ENCODE data around the gene GHRH.

Gene GHRH, protein sequence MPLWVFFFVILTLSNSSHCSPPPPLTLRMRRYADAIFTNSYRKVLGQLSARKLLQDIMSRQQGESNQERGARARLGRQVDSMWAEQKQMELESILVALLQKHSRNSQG

DNA sequence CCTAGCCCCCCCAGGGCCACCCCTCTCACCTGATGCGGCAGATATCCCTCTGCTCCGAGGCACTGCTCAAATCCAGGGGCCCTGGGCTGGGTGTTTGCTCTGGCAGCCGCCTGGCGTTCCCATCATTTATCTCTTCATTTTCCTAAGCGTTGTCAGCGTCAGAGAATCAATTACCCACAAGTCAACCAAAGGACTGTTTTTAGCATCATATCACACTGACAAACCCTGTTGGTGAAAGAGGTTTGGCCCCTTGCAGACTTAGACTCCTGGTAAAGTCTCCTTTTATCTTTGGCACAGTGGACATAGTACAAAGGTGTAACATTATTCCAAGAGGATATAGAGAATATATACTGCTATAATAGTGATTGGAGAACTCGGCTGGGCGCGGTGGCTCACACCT is at the start of gene GHRH:
Gene GHRH, minus strand, starts transcription at position 101 of the 400 bp plus-strand sequence. CDS start 4,925 bp downstream, outside the sequence.
- no peak for FAIRE-seq

DNA sequence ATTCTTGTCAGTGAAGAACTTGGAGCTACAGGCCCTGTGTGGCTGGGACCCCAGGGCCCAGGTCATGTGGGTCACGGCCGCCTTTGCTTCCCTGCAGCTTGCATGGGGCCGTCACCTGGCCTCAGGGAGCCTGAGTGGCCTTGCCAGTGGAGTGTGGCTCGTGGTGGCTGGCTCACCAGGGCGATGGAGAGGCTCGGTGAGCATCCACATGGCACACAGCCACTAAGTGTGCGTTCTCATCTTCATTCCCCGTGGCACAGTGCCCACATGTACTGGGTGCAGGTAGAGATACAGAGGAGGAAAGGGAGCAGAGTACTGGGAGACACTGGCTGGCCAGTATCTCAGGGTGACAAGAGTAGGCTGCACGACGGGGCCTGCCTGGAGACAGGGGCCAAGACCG is 49.3 kb upstream of the GHRH start:
- no peak for FAIRE-seq

- no peak for FAIRE-seq
Measured at GRCh38 chr20:37309936-37310590, 48.4 kb upstream of the GHRH start.

DNA sequence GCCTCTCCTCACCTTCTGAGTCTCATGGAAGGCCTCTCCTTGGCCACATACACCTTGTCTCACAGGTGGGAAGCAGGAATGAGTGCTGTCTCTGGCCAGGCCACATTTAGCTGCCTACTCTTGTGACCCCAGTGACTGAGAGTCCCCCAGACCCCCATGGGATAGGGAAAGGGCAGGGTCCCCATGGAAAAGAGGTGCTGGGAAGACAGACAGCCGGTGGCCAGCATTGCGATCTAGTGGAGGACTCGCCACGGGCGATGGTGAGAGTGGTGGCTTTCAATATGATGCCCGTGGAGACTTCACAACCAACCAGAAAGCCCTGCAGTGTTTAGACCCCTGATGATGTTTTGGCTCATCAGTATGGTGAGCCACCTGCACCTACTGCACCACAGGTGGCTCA is 47.7 kb upstream of the GHRH start:
- no peak for FAIRE-seq

GRCh38 chr20:37308086-37309050 is 46.8 kb upstream of the GHRH start:
- no peak for FAIRE-seq

DNA sequence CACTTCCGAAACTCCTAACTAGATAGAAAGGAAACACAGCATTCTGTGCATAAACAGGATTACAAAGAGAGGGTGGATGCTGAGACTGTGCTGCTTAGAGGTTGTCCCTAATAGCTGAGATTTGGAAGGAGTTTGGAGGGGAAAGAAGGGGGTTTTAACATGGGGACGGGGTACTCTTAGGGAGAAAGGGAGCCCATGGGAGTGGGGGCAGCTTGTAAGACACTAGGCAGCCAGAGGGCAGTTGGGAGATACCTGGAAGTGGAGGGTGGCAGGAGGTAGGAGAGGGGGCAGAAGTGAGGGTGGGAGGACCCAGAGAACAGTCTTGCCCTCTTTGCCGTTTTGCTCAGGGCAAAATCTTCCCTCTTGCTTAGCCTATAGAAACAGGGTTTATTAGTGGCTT is 44.2 kb upstream of the GHRH start:
- no peak for FAIRE-seq

DNA sequence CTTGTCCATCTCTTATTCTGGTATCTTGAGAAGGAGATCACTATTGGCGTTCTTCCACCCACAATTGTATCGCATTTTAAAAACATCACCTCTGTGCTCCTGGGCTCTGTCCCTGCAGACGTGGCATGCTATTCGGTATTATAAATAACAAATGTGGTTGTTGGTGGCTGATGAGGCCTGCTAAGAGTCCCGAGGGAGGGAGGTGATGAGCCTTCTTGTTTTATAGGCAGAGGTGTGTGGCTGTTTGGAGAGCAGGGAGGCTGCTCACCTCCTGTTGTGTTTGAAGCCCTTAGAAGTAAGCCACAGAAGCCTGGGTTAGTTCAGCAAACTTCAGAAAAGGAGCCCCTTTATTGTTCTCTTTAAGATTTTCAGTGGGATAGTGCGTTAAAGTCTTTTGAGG is 43.5 kb upstream of the GHRH start:
- FAIRE-seq: no peak

DNA sequence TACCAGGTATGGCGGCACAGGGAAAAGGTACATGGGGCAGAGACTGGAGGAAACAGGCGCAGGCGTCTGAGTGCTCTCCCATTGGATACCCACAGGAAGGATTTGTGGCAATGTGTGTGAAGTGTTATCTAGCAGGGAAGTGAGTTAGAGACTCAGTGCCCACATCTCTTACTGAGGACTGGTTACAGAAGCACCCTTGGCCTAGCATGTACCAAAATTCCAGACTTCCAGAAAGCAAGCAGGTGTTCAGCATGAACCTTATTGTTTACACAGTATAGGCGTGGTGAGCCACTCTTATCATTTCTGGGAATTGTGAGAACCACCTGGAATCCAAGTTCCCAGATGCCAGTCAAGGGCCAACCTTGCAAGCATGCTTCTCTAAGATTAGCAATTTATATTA is 42.0 kb upstream of the GHRH start:
- FAIRE-seq: no peak

GRCh38 chr20:37302981-37303380 is 41.4 kb upstream of the GHRH start:
- FAIRE-seq: no peak

GRCh38 chr20:37301558-37301957 is 39.9 kb upstream of the GHRH start:
- FAIRE-seq: no peak

GRCh38 chr20:37301120-37301519 is 39.5 kb upstream of the GHRH start:
- FAIRE-seq: no peak

GRCh38 chr20:37299718-37300528 is 38.3 kb upstream of the GHRH start:
- no peak for FAIRE-seq

- no peak for FAIRE-seq
Measured at GRCh38 chr20:37298190-37298939, 36.8 kb upstream of the GHRH start.

DNA sequence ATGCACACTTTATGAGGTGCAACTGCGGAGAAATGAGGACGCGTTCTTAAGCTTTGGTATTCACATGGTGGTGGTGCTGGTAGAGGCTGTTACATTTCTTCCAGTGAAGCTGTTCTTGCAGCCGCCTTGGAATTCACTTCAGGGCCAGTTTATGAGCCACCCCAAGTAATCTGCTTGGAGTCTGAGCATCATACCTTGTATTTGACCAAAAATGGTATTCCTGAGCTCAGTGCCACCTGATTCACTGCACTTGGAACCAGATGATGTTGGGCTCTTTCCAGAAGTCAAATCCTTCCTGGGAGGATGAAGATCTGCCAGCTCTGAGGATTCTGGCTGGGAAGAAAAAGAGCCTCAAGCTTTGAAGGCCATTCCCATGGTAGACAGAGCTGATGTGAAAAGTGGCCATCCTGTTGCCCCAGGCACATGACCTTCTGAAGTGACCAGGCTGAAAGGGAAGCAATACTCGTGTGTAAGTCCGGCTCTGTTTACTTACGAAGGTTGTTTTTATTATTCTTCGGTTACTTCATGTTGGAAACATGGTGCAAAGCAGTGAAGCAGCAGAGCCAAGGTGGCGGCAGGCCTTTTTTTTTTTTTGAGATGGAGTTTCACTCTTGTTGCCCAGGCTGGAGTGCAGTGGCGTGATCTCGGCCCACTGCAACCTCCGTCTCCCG is 35.6 kb upstream of the GHRH start:
- no peak for FAIRE-seq

DNA sequence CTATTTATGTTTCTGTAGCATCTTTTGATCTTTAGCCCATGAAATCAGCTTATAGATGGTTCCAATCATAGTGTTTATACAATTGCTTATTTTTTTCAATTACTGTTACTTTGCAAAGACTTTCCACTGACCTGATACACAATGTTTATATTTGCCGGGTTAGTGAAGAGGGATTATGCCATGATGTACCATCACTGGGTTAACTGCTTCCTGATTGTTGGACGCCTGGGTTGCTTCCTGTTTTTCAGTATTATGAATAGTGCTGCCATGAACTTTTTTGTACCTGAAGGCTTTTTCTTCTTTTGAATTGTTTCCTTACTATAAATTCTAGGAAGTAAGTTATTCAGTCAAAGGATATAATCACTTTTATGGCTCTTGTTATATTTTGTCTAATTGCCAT is 34.8 kb upstream of the GHRH start:
- FAIRE-seq: no peak

GRCh38 chr20:37295595-37295994 is 34.0 kb upstream of the GHRH start:
- FAIRE-seq: no peak

DNA sequence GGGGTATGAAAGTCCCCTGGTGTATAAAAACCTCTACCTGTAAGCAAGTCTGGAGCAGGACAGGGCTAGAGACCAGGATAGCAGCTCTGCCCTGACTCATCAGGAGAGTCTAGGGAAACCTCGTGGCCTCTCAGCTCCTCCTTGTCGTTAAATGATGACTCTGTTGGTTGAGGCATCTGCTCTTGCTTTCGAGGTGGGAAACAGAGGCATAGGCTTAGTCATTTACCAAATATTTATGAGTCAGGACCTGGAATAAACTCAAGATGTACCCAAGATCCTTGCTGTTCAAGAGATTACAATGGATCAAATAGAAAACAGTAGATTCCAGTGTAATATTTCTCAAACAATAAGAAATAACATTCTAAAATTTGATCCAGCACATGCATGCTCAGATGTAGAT is 33.4 kb upstream of the GHRH start:
- no peak for FAIRE-seq

DNA sequence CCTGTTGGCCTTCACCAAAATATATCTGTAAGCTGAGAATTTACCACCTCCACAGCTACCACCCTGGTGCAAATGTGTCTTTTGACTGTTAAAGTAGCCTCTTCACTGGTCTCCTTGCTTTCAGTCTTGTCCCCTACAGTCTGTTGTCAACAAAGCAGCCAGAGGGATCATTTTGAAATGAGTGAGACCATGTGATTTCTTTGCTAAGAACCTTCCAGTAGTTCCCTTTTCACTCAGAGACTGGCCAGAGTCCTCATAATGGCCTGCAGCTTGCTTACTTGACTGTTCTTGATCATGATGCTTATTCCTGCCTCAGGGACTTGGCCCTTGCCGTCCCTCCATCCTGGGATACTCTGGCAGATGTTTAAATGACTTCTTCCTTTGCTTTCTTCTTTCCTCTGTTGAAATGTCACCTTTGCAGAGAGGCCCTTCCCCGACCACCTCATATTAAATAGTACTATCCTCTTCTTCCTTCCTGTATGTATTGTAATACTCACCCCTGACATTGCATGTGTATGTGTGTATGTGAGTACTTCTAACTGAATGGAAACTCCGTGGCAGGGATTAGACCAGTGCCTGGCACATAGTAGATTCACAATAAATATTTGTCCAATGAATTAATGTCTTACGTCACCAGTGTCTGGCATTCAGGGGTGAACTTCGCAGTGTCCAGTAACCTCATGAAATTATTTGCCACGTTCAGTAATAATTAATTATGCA is 32.8 kb upstream of the GHRH start:
- no peak for FAIRE-seq

GRCh38 chr20:37293301-37293943 is 31.8 kb upstream of the GHRH start:
- no peak for FAIRE-seq

GRCh38 chr20:37291724-37292126 is 30.1 kb upstream of the GHRH start:
- no peak for FAIRE-seq
